ENCODE data around the gene MITD1. TPM values are rescaled to one million over a fixed set of nuclear protein-coding genes. Genes with fewer than 3 reads are reported as not detected.

The MITD1 gene
- total and polyA plus RNA-seq, 2 of the 8 experiments (the other 6 are each of a cell fraction or from before 2014, with no cell fraction given) = 15.2 to 31.7 TPM

- TF ChIP-seq, protein P1, sequence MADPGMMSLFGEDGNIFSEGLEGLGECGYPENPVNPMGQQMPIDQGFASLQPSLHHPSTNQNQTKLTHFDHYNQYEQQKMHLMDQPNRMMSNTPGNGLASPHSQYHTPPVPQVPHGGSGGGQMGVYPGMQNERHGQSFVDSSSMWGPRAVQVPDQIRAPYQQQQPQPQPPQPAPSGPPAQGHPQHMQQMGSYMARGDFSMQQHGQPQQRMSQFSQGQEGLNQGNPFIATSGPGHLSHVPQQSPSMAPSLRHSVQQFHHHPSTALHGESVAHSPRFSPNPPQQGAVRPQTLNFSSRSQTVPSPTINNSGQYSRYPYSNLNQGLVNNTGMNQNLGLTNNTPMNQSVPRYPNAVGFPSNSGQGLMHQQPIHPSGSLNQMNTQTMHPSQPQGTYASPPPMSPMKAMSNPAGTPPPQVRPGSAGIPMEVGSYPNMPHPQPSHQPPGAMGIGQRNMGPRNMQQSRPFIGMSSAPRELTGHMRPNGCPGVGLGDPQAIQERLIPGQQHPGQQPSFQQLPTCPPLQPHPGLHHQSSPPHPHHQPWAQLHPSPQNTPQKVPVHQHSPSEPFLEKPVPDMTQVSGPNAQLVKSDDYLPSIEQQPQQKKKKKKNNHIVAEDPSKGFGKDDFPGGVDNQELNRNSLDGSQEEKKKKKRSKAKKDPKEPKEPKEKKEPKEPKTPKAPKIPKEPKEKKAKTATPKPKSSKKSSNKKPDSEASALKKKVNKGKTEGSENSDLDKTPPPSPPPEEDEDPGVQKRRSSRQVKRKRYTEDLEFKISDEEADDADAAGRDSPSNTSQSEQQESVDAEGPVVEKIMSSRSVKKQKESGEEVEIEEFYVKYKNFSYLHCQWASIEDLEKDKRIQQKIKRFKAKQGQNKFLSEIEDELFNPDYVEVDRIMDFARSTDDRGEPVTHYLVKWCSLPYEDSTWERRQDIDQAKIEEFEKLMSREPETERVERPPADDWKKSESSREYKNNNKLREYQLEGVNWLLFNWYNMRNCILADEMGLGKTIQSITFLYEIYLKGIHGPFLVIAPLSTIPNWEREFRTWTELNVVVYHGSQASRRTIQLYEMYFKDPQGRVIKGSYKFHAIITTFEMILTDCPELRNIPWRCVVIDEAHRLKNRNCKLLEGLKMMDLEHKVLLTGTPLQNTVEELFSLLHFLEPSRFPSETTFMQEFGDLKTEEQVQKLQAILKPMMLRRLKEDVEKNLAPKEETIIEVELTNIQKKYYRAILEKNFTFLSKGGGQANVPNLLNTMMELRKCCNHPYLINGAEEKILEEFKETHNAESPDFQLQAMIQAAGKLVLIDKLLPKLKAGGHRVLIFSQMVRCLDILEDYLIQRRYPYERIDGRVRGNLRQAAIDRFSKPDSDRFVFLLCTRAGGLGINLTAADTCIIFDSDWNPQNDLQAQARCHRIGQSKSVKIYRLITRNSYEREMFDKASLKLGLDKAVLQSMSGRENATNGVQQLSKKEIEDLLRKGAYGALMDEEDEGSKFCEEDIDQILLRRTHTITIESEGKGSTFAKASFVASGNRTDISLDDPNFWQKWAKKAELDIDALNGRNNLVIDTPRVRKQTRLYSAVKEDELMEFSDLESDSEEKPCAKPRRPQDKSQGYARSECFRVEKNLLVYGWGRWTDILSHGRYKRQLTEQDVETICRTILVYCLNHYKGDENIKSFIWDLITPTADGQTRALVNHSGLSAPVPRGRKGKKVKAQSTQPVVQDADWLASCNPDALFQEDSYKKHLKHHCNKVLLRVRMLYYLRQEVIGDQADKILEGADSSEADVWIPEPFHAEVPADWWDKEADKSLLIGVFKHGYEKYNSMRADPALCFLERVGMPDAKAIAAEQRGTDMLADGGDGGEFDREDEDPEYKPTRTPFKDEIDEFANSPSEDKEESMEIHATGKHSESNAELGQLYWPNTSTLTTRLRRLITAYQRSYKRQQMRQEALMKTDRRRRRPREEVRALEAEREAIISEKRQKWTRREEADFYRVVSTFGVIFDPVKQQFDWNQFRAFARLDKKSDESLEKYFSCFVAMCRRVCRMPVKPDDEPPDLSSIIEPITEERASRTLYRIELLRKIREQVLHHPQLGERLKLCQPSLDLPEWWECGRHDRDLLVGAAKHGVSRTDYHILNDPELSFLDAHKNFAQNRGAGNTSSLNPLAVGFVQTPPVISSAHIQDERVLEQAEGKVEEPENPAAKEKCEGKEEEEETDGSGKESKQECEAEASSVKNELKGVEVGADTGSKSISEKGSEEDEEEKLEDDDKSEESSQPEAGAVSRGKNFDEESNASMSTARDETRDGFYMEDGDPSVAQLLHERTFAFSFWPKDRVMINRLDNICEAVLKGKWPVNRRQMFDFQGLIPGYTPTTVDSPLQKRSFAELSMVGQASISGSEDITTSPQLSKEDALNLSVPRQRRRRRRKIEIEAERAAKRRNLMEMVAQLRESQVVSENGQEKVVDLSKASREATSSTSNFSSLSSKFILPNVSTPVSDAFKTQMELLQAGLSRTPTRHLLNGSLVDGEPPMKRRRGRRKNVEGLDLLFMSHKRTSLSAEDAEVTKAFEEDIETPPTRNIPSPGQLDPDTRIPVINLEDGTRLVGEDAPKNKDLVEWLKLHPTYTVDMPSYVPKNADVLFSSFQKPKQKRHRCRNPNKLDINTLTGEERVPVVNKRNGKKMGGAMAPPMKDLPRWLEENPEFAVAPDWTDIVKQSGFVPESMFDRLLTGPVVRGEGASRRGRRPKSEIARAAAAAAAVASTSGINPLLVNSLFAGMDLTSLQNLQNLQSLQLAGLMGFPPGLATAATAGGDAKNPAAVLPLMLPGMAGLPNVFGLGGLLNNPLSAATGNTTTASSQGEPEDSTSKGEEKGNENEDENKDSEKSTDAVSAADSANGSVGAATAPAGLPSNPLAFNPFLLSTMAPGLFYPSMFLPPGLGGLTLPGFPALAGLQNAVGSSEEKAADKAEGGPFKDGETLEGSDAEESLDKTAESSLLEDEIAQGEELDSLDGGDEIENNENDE (IDR thresholded peaks at IDR 0.05; ENCODE audit: insufficient replicate concordance, low read length) = no peak
- no peak for TF ChIP-seq EP300 (IDR thresholded peaks at IDR 0.05; ENCODE audit: borderline replicate concordance in 1 of 2, low read depth in 2 of 2, low read length in 2 of 2)
- TF ChIP-seq SAP30 (IDR thresholded peaks at IDR 0.05; ENCODE audit: insufficient read depth, insufficient replicate concordance, low read length) = no peak
- no peak for TF ChIP-seq CTCF (IDR thresholded peaks at IDR 0.05; ENCODE audit: control extremely low read depth in 1 of 3, insufficient read depth in 1 of 3, low read depth in 1 of 3, low read length in 3 of 3)
- no peak; the same call in 1 of the 2 replicates for TF ChIP-seq PHF8 (conservative IDR thresholded peaks at IDR 0.05; ENCODE audit: low read depth, low read length)
- no peak for TF ChIP-seq TCF12 (IDR thresholded peaks at IDR 0.05; ENCODE audit: low read depth, low read length)
These were observed 40.6 kb downstream of the MITD1 start (continued) for GRCh38 chr2:99140056-99140859.
